HG02885 (cell line): ENCODE measurements around the gene ITPR1.

ENCODE experiments used
- ATAC-seq: cut with Tn5 transposase; IDR thresholded peaks from one replicate; pipeline ENCODE4 v1.9.1; 2021; ENCODE audit warnings: mild to moderate bottlenecking; ENCODE audit not compliant: unreplicated experiment, poor library complexity

ITPR1 gene

GRCh38 chr3:4629095-4630007 is 136.2 kb downstream of the ITPR1 start:
- no peak for ATAC-seq

- peak; percentile 77 for ATAC-seq
Measured at GRCh38 chr3:4633078-4634004, 140.2 kb downstream of the ITPR1 start.

GRCh38 chr3:4634894-4635293 is 141.7 kb downstream of the ITPR1 start:
- ATAC-seq: no peak

GRCh38 chr3:4637265-4637664 is 144.1 kb downstream of the ITPR1 start:
- no peak for ATAC-seq

- no peak for ATAC-seq
Measured at GRCh38 chr3:4641863-4642563, 148.9 kb downstream of the ITPR1 start.

- no peak for ATAC-seq
Measured at GRCh38 chr3:4642611-4643010, 149.5 kb downstream of the ITPR1 start.

- no peak for ATAC-seq
Measured at GRCh38 chr3:4643904-4644547, 150.9 kb downstream of the ITPR1 start.

GRCh38 chr3:4644951-4645350 is 151.8 kb downstream of the ITPR1 start:
- ATAC-seq: no peak

GRCh38 chr3:4645468-4645867 is 152.3 kb downstream of the ITPR1 start:
- no peak for ATAC-seq

- ATAC-seq: no peak
Measured at GRCh38 chr3:4647411-4647810, 154.3 kb downstream of the ITPR1 start.

- no peak for ATAC-seq
Measured at GRCh38 chr3:4655145-4656045, 162.2 kb downstream of the ITPR1 start.

GRCh38 chr3:4656059-4656458 is 162.9 kb downstream of the ITPR1 start:
- ATAC-seq: no peak

- no peak for ATAC-seq
Measured at GRCh38 chr3:4656626-4657328, 163.6 kb downstream of the ITPR1 start.

- ATAC-seq: no peak
Measured at GRCh38 chr3:4660936-4661335, 167.8 kb downstream of the ITPR1 start.

- no peak for ATAC-seq
Measured at GRCh38 chr3:4664412-4664811, 171.3 kb downstream of the ITPR1 start.

- ATAC-seq: no peak
Measured at GRCh38 chr3:4665197-4665596, 172.0 kb downstream of the ITPR1 start.

- no peak for ATAC-seq
Measured at GRCh38 chr3:4666071-4666470, 172.9 kb downstream of the ITPR1 start.

- ATAC-seq: no peak
Measured at GRCh38 chr3:4670352-4670751, 177.2 kb downstream of the ITPR1 start.
